GM23338 (cell line): ENCODE results near the gene FCGBP. TPM values are rescaled to one million over a fixed set of nuclear protein-coding genes. Genes with fewer than 3 reads are reported as not detected.

Experiments
- ATAC-seq: fragments of 200-7000 bp; cut with Tn5 transposase; 3 replicates; pipeline ENCODE4 v1.9.1; 2020
- DNase-seq: peaks from one replicate; pipeline ENCODE4 v3.0.0-alpha.2; 2015; ENCODE audit warnings: low spot score
- H2AFZ ChIP-seq: fragments of 200-600 bp; sonication (generic); 2 replicates; pipeline ENCODE4 v1.8.0; 2016; ENCODE audit warnings: antibody characterized with exemption, mild to moderate bottlenecking, moderate library complexity
- H3F3A ChIP-seq: fragments of 200-600 bp; sonication (generic); replicated peaks from 2 replicates; pipeline ENCODE4 v1.8.0; 2017; ENCODE audit warnings: antibody characterized with exemption, mixed run types, low read depth
- H3K27ac ChIP-seq: fragments of 200-600 bp; sonication (generic); 2 replicates; pipeline ENCODE4 v1.6.1; 2016; ENCODE audit warnings: low read depth
- H3K27me3 ChIP-seq: fragments of 200-600 bp; sonication (generic); 2 replicates; pipeline ENCODE4 v1.8.0; 2016; ENCODE audit warnings: mild to moderate bottlenecking, mixed run types, moderate library complexity; ENCODE audit not compliant: insufficient read depth
- H3K36me3 ChIP-seq: fragments of 200-600 bp; sonication (generic); 2 replicates; pipeline ENCODE4 v1.8.0; 2016; ENCODE audit warnings: mild to moderate bottlenecking; ENCODE audit not compliant: insufficient read depth
- H3K4me1 ChIP-seq: fragments of 200-600 bp; sonication (generic); 2 replicates; pipeline ENCODE4 v1.8.0; 2016; ENCODE audit warnings: mild to moderate bottlenecking, moderate library complexity; ENCODE audit not compliant: insufficient read depth
- H3K4me2 ChIP-seq: fragments of 200-600 bp; sonication (generic); 2 replicates; pipeline ENCODE4 v1.7.1; 2017; ENCODE audit warnings: mixed run types
- H3K4me3 ChIP-seq: fragments of 200-600 bp; sonication (generic); 2 replicates; pipeline ENCODE4 v1.6.1; 2016; ENCODE audit warnings: mixed run types
- H3K79me2 ChIP-seq: fragments of 200-600 bp; sonication (generic); replicated peaks from 2 replicates; pipeline ENCODE4 v1.8.0; 2017; ENCODE audit warnings: mild to moderate bottlenecking; ENCODE audit not compliant: insufficient read depth
- H3K9me2 ChIP-seq: fragments of 200-600 bp; sonication (generic); 2 replicates; pipeline ENCODE4 v1.8.0; 2017; ENCODE audit not compliant: insufficient read depth
- H4K20me1 ChIP-seq: fragments of 200-600 bp; sonication (generic); replicated peaks from 2 replicates; pipeline ENCODE4 v1.8.0; 2017; ENCODE audit warnings: mild to moderate bottlenecking; ENCODE audit not compliant: insufficient read depth
- H3K27ac Mint-ChIP-seq: 2 replicates; pipeline ENCODE4 v1.8.0; 2020; ENCODE audit warnings: inconsistent platforms, mild to moderate bottlenecking, moderate library complexity, mixed read lengths
- H3K27me3 Mint-ChIP-seq: 3 replicates; pipeline ENCODE4 v1.8.0; 2022; ENCODE audit warnings: low read depth, mild to moderate bottlenecking, moderate library complexity, mixed read lengths, inconsistent platforms; ENCODE audit not compliant: insufficient read depth, poor library complexity
- H3K36me3 Mint-ChIP-seq: 3 replicates; pipeline ENCODE4 v1.8.0; 2021; ENCODE audit warnings: low read depth, mild to moderate bottlenecking, inconsistent platforms, moderate library complexity, mixed read lengths
- H3K4me1 Mint-ChIP-seq: 3 replicates; pipeline ENCODE4 v1.8.0; 2020; ENCODE audit warnings: mild to moderate bottlenecking, inconsistent platforms, mixed read lengths
- H3K4me3 Mint-ChIP-seq: 3 replicates; pipeline ENCODE4 v1.8.0; 2021; ENCODE audit warnings: moderate library complexity, mild to moderate bottlenecking, inconsistent platforms, mixed read lengths
- H3K9me3 Mint-ChIP-seq: 3 replicates; pipeline ENCODE4 v1.8.0; 2020; ENCODE audit warnings: moderate library complexity, mild to moderate bottlenecking, inconsistent platforms, mixed read lengths
- CREB1 ChIP-seq: fragments of 250-450 bp; sonication (Bioruptor Pico); IDR thresholded peaks from 2 replicates; pipeline ENCODE4 v1.5.0; 2020; ENCODE audit warnings: low read depth, mild to moderate bottlenecking, moderate library complexity
- EZH2phosphoT487 ChIP-seq: fragments of 200-600 bp; sonication (generic); IDR thresholded peaks from one replicate; pipeline ENCODE4 v1.8.1; 2018; ENCODE audit warnings: antibody characterized with exemption; ENCODE audit not compliant: unreplicated experiment
- NANOG ChIP-seq: IDR thresholded peaks from 2 replicates; pipeline ENCODE4 v1.6.1; 2016; ENCODE audit warnings: antibody characterized with exemption, borderline replicate concordance
- POLR2AphosphoS5 ChIP-seq: IDR thresholded peaks from 2 replicates; pipeline ENCODE4 v1.6.1; 2016; ENCODE audit warnings: antibody characterized with exemption, low read depth
- REST ChIP-seq: IDR thresholded peaks from one replicate; pipeline ENCODE4 v1.6.1; 2018; ENCODE audit warnings: antibody characterized with exemption; ENCODE audit not compliant: unreplicated experiment
- STAT1 ChIP-seq: IDR thresholded peaks from one replicate; pipeline ENCODE4 v1.6.1; 2016; ENCODE audit warnings: antibody characterized with exemption; ENCODE audit not compliant: unreplicated experiment
- ZNF114 ChIP-seq: fragments of 250-450 bp; sonication (Bioruptor Pico); IDR thresholded peaks from 2 replicates; pipeline ENCODE4 v1.5.0; 2020; ENCODE audit warnings: mild to moderate bottlenecking, moderate library complexity
- ZNF331 ChIP-seq: fragments of 250-450 bp; sonication (Bioruptor Pico); IDR thresholded peaks from 2 replicates; pipeline ENCODE4 v1.5.0; 2020; ENCODE audit warnings: low read depth, mild to moderate bottlenecking, moderate library complexity
- polyA plus RNA-seq: library from polyadenylated mRNA; unstranded; fragments of >200 nt; fragmentation: Nextera tagmentation; extraction: Ambion mirVana; gene quantifications from 2 replicates; pipeline ENCODE4 v1.2.1, GENCODE V29; 2016
- total RNA-seq: library from RNA; depleted of rRNA; stranded (reverse); fragments of >200 nt; shearing (Covaris generic); gene quantifications from 2 replicates; pipeline ENCODE4 v1.2.3, GENCODE V29; 2014
- TF ChIP-seq, protein P1 (sequence below): IDR thresholded peaks from 2 replicates; pipeline ENCODE4 v1.6.1; 2016; ENCODE audit warnings: antibody characterized with exemption
- TF ChIP-seq, protein P2 (sequence below): fragments of 250-450 bp; sonication (Bioruptor Pico); IDR thresholded peaks from 2 replicates; pipeline ENCODE4 v1.5.0; 2020; ENCODE audit warnings: mild to moderate bottlenecking, moderate library complexity

FCGBP gene
- total and polyA plus RNA-seq, 2 experiments from 2014 or later: 0.44 to 3.6 TPM

- no peak overlapping the region for H3K4me3 Mint-ChIP-seq
- H3K4me1 Mint-ChIP-seq: no peaks in the 10 kb centered on the region
- Histone ChIP-seq H3K4me1 (no peaks in the 10 kb centered on the region), H3K79me2 (no peaks in the 10 kb centered on the region), H3K4me3 (no peak overlapping the region), H3F3A (no peaks in the 10 kb centered on the region), H4K20me1 (no peaks in the 10 kb centered on the region), H3K4me2 (no peak overlapping the region), H3K27me3 (no peaks in the 10 kb centered on the region), H3K36me3 (no peaks in the 10 kb centered on the region), H2AFZ (no peak overlapping the region), H3K9me2 (no peaks in the 10 kb centered on the region), H3K27ac (no peak overlapping the region)
- H3K27me3 Mint-ChIP-seq: peaks cover 7% of the 10 kb centered on the region
- no peak for ATAC-seq
- H3K9me3 Mint-ChIP-seq: no peaks in the 10 kb centered on the region; the same call in 1 of the 3 replicates
- DNase-seq: no peak
- no peak overlapping the region for H3K27ac Mint-ChIP-seq
- no peak for TF ChIP-seq POLR2AphosphoS5
- no peak for TF ChIP-seq STAT1
- no peak for TF ChIP-seq NANOG
- TF ChIP-seq, protein P1, sequence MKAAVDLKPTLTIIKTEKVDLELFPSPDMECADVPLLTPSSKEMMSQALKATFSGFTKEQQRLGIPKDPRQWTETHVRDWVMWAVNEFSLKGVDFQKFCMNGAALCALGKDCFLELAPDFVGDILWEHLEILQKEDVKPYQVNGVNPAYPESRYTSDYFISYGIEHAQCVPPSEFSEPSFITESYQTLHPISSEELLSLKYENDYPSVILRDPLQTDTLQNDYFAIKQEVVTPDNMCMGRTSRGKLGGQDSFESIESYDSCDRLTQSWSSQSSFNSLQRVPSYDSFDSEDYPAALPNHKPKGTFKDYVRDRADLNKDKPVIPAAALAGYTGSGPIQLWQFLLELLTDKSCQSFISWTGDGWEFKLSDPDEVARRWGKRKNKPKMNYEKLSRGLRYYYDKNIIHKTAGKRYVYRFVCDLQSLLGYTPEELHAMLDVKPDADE: no peak
- H3K36me3 Mint-ChIP-seq: no peaks in the 10 kb centered on the region
Measured at GRCh38 chr19:39951065-39951650, 16.7 kb upstream of the FCGBP start.

- Histone ChIP-seq H3K27ac (no peak overlapping the region), H3F3A (no peaks in the 10 kb centered on the region), H3K36me3 (no peaks in the 10 kb centered on the region), H3K79me2 (no peaks in the 10 kb centered on the region), H2AFZ (no peak overlapping the region), H3K27me3 (no peaks in the 10 kb centered on the region), H3K4me3 (no peak overlapping the region), H4K20me1 (no peaks in the 10 kb centered on the region), H3K9me2 (no peaks in the 10 kb centered on the region), H3K4me1 (no peaks in the 10 kb centered on the region), H3K4me2 (no peak overlapping the region)
- no peak for DNase-seq
- Mint-ChIP-seq H3K36me3 (no peaks in the 10 kb centered on the region), H3K4me3 (no peak overlapping the region), H3K4me1 (no peaks in the 10 kb centered on the region), H3K9me3 (no peaks in the 10 kb centered on the region; the same call in 1 of the 3 replicates), H3K27me3 (peaks cover 5% of the 10 kb centered on the region), H3K27ac (no peak overlapping the region)
- no peak for ATAC-seq
- TF ChIP-seq POLR2AphosphoS5: no peak
- TF ChIP-seq CREB1 (CRISPR knock-in tag): no peak
- no peak for TF ChIP-seq ZNF331 (CRISPR knock-in tag)
- TF ChIP-seq REST: no peak
- TF ChIP-seq STAT1: no peak
- TF ChIP-seq NANOG: no peak
- TF ChIP-seq EZH2phosphoT487: no peak
- TF ChIP-seq, protein P2, sequence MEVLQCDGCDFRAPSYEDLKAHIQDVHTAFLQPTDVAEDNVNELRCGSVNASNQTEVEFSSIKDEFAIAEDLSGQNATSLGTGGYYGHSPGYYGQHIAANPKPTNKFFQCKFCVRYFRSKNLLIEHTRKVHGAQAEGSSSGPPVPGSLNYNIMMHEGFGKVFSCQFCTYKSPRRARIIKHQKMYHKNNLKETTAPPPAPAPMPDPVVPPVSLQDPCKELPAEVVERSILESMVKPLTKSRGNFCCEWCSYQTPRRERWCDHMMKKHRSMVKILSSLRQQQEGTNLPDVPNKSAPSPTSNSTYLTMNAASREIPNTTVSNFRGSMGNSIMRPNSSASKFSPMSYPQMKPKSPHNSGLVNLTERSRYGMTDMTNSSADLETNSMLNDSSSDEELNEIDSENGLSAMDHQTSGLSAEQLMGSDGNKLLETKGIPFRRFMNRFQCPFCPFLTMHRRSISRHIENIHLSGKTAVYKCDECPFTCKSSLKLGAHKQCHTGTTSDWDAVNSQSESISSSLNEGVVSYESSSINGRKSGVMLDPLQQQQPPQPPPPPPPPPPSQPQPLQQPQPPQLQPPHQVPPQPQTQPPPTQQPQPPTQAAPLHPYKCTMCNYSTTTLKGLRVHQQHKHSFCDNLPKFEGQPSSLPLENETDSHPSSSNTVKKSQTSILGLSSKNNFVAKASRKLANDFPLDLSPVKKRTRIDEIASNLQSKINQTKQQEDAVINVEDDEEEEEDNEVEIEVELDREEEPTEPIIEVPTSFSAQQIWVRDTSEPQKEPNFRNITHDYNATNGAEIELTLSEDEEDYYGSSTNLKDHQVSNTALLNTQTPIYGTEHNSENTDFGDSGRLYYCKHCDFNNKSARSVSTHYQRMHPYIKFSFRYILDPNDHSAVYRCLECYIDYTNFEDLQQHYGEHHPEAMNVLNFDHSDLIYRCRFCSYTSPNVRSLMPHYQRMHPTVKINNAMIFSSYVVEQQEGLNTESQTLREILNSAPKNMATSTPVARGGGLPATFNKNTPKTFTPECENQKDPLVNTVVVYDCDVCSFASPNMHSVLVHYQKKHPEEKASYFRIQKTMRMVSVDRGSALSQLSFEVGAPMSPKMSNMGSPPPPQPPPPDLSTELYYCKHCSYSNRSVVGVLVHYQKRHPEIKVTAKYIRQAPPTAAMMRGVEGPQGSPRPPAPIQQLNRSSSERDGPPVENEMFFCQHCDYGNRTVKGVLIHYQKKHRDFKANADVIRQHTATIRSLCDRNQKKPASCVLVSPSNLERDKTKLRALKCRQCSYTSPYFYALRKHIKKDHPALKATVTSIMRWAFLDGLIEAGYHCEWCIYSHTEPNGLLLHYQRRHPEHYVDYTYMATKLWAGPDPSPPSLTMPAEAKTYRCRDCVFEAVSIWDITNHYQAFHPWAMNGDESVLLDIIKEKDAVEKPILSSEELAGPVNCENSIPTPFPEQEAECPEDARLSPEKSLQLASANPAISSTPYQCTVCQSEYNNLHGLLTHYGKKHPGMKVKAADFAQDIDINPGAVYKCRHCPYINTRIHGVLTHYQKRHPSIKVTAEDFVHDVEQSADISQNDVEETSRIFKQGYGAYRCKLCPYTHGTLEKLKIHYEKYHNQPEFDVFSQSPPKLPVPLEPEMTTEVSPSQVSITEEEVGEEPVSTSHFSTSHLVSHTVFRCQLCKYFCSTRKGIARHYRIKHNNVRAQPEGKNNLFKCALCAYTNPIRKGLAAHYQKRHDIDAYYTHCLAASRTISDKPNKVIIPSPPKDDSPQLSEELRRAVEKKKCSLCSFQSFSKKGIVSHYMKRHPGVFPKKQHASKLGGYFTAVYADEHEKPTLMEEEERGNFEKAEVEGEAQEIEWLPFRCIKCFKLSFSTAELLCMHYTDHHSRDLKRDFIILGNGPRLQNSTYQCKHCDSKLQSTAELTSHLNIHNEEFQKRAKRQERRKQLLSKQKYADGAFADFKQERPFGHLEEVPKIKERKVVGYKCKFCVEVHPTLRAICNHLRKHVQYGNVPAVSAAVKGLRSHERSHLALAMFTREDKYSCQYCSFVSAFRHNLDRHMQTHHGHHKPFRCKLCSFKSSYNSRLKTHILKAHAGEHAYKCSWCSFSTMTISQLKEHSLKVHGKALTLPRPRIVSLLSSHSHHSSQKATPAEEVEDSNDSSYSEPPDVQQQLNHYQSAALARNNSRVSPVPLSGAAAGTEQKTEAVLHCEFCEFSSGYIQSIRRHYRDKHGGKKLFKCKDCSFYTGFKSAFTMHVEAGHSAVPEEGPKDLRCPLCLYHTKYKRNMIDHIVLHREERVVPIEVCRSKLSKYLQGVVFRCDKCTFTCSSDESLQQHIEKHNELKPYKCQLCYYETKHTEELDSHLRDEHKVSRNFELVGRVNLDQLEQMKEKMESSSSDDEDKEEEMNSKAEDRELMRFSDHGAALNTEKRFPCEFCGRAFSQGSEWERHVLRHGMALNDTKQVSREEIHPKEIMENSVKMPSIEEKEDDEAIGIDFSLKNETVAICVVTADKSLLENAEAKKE (CRISPR knock-in tag): no peak
- no peak for TF ChIP-seq ZNF114 (CRISPR knock-in tag)
Measured at GRCh38 chr19:39949026-39949747, 14.8 kb upstream of the FCGBP start.
